ENCODE results near the gene ZNF658.
"Not testable (repeated sequence)": the region's sequence is repeated elsewhere in the genome, so short reads cannot be mapped to it uniquely, and the experiment has no call there.

GRCh38 chr9:66900490-66901131 is at the start of gene ZNF658:
- TF ChIP-seq POLR2A (IDR thresholded peaks at IDR 0.05; ENCODE audit: extremely low read depth, insufficient read length); CTCF (IDR thresholded peaks at IDR 0.05; ENCODE audit: low read depth, low read length); MAX (IDR thresholded peaks at IDR 0.05; ENCODE audit: low read depth, low read length): not testable (repeated sequence)
